ENCODE data around the gene HSD3B7. TPM values are rescaled to one million over a fixed set of nuclear protein-coding genes. Genes with fewer than 3 reads are reported as not detected.

HSD3B7 gene
- total and polyA plus RNA-seq, 2 of the 8 experiments (the other 6 are each of a cell fraction or from before 2014, with no cell fraction given) = 2.9 to 6.6 TPM

DNA sequence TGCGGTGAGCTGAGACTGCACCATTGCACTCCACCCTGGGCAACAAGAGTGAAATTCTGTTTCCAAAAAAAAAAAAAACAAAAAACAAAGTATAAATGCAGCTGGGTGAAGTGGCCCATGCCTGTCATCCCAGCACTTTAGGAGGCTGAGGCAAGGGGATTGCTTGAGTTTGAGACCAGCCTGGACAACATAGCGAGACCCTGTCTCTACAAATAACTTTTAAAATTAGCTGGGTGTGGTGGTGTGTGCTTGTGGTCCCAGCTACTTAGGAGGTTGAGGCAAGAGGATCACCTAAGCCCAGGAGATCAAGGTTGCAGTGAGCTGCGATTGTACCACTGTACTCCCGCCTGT is 38.2 kb downstream of the HSD3B7 start:
- Histone ChIP-seq H2AK5ac (ENCODE audit: low read depth, low read length) (no peak overlapping the region), H2BK20ac (ENCODE audit: low read length) (no peak overlapping the region), H3K27me3 (replicated peaks in 1 of 4; ENCODE audit: control insufficient read depth in 3 of 4, extremely low read depth in 1 of 4, insufficient read depth in 3 of 4, low read length in 3 of 4) (no peaks in the 10 kb centered on the region), H2BK12ac (ENCODE audit: low read depth, low read length) (no peak overlapping the region), H4K8ac (ENCODE audit: extremely low read depth, insufficient read depth, low read length) (no peak overlapping the region), H2BK15ac (ENCODE audit: low read length) (no peak overlapping the region), H3K36me3 (ENCODE audit: control insufficient read depth in 2 of 4, insufficient read depth in 4 of 4, low read length in 3 of 4) (no peaks in the 10 kb centered on the region), H2BK120ac (replicated peaks; ENCODE audit: low read depth, low read length) (no peak overlapping the region), H3K9ac (replicated peaks in 1 of 4; ENCODE audit: extremely low read depth in 1 of 4, low read depth in 3 of 4, low read length in 3 of 4) (no peak overlapping the region), H4K20me1 (replicated peaks in 1 of 2; ENCODE audit: control insufficient read depth in 1 of 2, insufficient read depth in 2 of 2, low read length in 2 of 2) (no peaks in the 10 kb centered on the region), H3K4me3 (ENCODE audit: extremely low read depth in 1 of 4, insufficient read depth in 2 of 4, low read depth in 3 of 4, low read length in 4 of 4) (no peak overlapping the region), H3K27ac (ENCODE audit: low read depth, low read length) (no peak overlapping the region), H2BK5ac (ENCODE audit: low read depth, low read length) (no peak overlapping the region), H3K23me2 (ENCODE audit: low read depth, low read length) (no peaks in the 10 kb centered on the region), H3K79me2 (ENCODE audit: control insufficient read depth in 1 of 2, insufficient read depth in 2 of 2, low read length in 2 of 2) (no peaks in the 10 kb centered on the region), H3K79me1 (ENCODE audit: low read depth, low read length) (no peaks in the 10 kb centered on the region), H3K4ac (replicated peaks; ENCODE audit: insufficient read length, low read depth, low read length) (no peak overlapping the region), H3K9me3 (ENCODE audit: insufficient read depth in 2 of 2, low read depth in 1 of 2, low read length in 1 of 2) (no peaks in the 10 kb centered on the region), H3K4me2 (ENCODE audit: insufficient read depth in 1 of 2, low read depth in 2 of 2, low read length in 2 of 2) (no peak overlapping the region), H2AFZ (ENCODE audit: low read length) (no peak overlapping the region), H4K5ac (ENCODE audit: insufficient read length, low read depth, low read length) (no peak overlapping the region), H4K91ac (replicated peaks; ENCODE audit: insufficient read length, low read length) (no peak overlapping the region), H3K23ac (ENCODE audit: insufficient read length) (no peak overlapping the region), H3K4me1 (replicated peaks in 1 of 4; ENCODE audit: control insufficient read depth in 3 of 4, insufficient read depth in 4 of 4, low read length in 3 of 4) (no peaks in the 10 kb centered on the region), H3K18ac (ENCODE audit: extremely low read depth, low read length) (no peak overlapping the region), H3K14ac (ENCODE audit: insufficient read length) (no peak overlapping the region), H3K56ac (replicated peaks; ENCODE audit: insufficient read length, low read depth, low read length) (no peak overlapping the region)
- ChIA-PET POLR2A (ENCODE audit: partially characterized antibody) (interaction anchor here (0.8 to 1.4 kb wide), 2 partner anchors 19 to 30 kb away, joined by 3 to 5 read pairs; no protein-coding TSS in a partner anchor), CTCF (ENCODE audit: partially characterized antibody) (interaction anchor here (0.8 to 2.1 kb wide), 4 partner anchors 19 to 837 kb away, joined by 3 to 4 read pairs (median 4); no protein-coding TSS in a partner anchor)
- no peak for DNase-seq (ENCODE audit: low read depth in 1 of 2, low spot score in 2 of 2)
- FAIRE-seq = no peak
- 85% methylated on average over 4 of the region's 4 CpGs; no CpG with 5 or more reads in 1 of the 2 experiments for WGBS, 2 experiments (ENCODE audit: extremely low coverage in 1 of 2, insufficient coverage in 1 of 2, insufficient read length in 1 of 2, insufficient replicate concordance in 2 of 2, low coverage in 1 of 2, low lambda C conversion rate in 2 of 2, missing lambda C conversion rate in 1 of 2)
- TF ChIP-seq TEAD4 (IDR thresholded peaks at IDR 0.05; ENCODE audit: low read depth, low read length) (no peak), RFX5 (IDR thresholded peaks at IDR 0.05; ENCODE audit: borderline replicate concordance, low read depth, low read length) (no peak), EGR1 (IDR thresholded peaks at IDR 0.05; ENCODE audit: borderline replicate concordance, low read depth, low read length) (no peak), SUZ12 (IDR thresholded peaks at IDR 0.05; ENCODE audit: low read length) (no peak), SP2 (IDR thresholded peaks at IDR 0.05; ENCODE audit: low read length) (no peak), KDM1A (IDR thresholded peaks at IDR 0.05; ENCODE audit: borderline replicate concordance, low read length) (no peak), SRF (IDR thresholded peaks at IDR 0.05; ENCODE audit: low read depth, low read length) (no peak), SP4 (IDR thresholded peaks at IDR 0.05; ENCODE audit: low read length) (no peak), BACH1 (IDR thresholded peaks at IDR 0.05; ENCODE audit: low read length) (no peak)
- TF ChIP-seq, protein P1, sequence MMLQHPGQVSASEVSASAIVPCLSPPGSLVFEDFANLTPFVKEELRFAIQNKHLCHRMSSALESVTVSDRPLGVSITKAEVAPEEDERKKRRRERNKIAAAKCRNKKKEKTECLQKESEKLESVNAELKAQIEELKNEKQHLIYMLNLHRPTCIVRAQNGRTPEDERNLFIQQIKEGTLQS (IDR thresholded peaks at IDR 0.05; ENCODE audit: insufficient read depth, low read depth, low read length) = no peak
- TF ChIP-seq, protein P2, sequence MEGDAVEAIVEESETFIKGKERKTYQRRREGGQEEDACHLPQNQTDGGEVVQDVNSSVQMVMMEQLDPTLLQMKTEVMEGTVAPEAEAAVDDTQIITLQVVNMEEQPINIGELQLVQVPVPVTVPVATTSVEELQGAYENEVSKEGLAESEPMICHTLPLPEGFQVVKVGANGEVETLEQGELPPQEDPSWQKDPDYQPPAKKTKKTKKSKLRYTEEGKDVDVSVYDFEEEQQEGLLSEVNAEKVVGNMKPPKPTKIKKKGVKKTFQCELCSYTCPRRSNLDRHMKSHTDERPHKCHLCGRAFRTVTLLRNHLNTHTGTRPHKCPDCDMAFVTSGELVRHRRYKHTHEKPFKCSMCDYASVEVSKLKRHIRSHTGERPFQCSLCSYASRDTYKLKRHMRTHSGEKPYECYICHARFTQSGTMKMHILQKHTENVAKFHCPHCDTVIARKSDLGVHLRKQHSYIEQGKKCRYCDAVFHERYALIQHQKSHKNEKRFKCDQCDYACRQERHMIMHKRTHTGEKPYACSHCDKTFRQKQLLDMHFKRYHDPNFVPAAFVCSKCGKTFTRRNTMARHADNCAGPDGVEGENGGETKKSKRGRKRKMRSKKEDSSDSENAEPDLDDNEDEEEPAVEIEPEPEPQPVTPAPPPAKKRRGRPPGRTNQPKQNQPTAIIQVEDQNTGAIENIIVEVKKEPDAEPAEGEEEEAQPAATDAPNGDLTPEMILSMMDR (IDR thresholded peaks at IDR 0.05; ENCODE audit: control extremely low read depth in 1 of 3, insufficient read depth in 1 of 3, low read depth in 1 of 3, low read length in 3 of 3) = no peak
- TF ChIP-seq, protein P3, sequence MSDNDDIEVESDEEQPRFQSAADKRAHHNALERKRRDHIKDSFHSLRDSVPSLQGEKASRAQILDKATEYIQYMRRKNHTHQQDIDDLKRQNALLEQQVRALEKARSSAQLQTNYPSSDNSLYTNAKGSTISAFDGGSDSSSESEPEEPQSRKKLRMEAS (IDR thresholded peaks at IDR 0.05) = no peak

All from H1 (cell line).